Left lung (tissue), 10 donors: ENCODE results near the gene CELA3A. TPM values are rescaled to one million over a fixed set of nuclear protein-coding genes. Genes with fewer than 3 reads are reported as not detected.

Experiments
- ATAC-seq: fragments of 200-7000 bp; cut with Tn5 transposase; one replicate; pipeline ENCODE4 v1.9.1; 2020; ENCODE audit warnings: moderate library complexity
- DNase-seq, 4 donors: peaks; one replicate each; pipeline ENCODE4 v3.0.0-alpha.2; 2013 to 2020
- H3K27ac ChIP-seq, 2 donors: fragments of 200-600 bp; sonication (generic) in 1 of 2; one replicate each; pipeline versions ENCODE4 v1.5.0 to v1.8.0; 2020 to 2021
- H3K27me3 ChIP-seq, 2 donors: fragments of 200-600 bp; sonication (generic) in 1 of 2; one replicate each; pipeline versions ENCODE4 v1.5.0 to v1.8.0; 2020 to 2021
- H3K36me3 ChIP-seq, 2 donors: fragments of 200-600 bp; sonication (generic) in 1 of 2; one replicate each; pipeline versions ENCODE4 v1.5.0 to v1.8.0; 2020 to 2021
- H3K4me1 ChIP-seq, 2 donors: fragments of 200-600 bp; one replicate each; pipeline ENCODE4 v1.8.0; 2021
- H3K4me3 ChIP-seq, 2 donors: fragments of 200-600 bp; sonication (generic) in 1 of 2; one replicate each; pipeline versions ENCODE4 v1.5.0 to v1.8.0; 2020 to 2021; ENCODE audit warnings: mild to moderate bottlenecking in 1 of 2
- H3K9me3 ChIP-seq, 2 donors: fragments of 200-600 bp; sonication (generic) in 1 of 2; one replicate each; pipeline versions ENCODE4 v1.5.0 to v1.8.0; 2020 to 2021
- intact Hi-C, 2 donors: fragments of 100-400 bp; cut with DNase I; formaldehyde crosslinking; loops; one replicate each; pipeline versions ENCODE4 v1.11.2 to v1.14.2; 2022
- polyA plus RNA-seq, 6 donors: library from polyadenylated mRNA; unstranded; fragments of 120-200 nt; gene quantifications; one replicate each; pipeline ENCODE4 v1.2.1, GENCODE V29; 2013; ENCODE audit not compliant: insufficient read length in 6 of 6
- total RNA-seq, 2 donors: library from RNA; stranded (reverse); fragmentation: NEBNext Ultra II Directional; extraction: Animal tissue kit (Norgen Biotek cat#: 25700); gene quantifications; one replicate each; pipeline ENCODE4 v1.2.1, GENCODE V29; 2021
- TF ChIP-seq, protein P1 (sequence below), 2 donors: fragments of 200-600 bp; sonication (generic) in 1 of 2; IDR thresholded peaks; one replicate each; pipeline versions ENCODE4 v1.5.0 to v1.8.0; 2021; ENCODE audit warnings: antibody characterized with exemption in 2 of 2
- donor health status: DM: no; HTN: yes; CAD: no.
- donor health status: DM: no; HTN: no; CAD: no.

The CELA3A gene
- total and polyA plus RNA-seq, 8 donors = not detected

DNA sequence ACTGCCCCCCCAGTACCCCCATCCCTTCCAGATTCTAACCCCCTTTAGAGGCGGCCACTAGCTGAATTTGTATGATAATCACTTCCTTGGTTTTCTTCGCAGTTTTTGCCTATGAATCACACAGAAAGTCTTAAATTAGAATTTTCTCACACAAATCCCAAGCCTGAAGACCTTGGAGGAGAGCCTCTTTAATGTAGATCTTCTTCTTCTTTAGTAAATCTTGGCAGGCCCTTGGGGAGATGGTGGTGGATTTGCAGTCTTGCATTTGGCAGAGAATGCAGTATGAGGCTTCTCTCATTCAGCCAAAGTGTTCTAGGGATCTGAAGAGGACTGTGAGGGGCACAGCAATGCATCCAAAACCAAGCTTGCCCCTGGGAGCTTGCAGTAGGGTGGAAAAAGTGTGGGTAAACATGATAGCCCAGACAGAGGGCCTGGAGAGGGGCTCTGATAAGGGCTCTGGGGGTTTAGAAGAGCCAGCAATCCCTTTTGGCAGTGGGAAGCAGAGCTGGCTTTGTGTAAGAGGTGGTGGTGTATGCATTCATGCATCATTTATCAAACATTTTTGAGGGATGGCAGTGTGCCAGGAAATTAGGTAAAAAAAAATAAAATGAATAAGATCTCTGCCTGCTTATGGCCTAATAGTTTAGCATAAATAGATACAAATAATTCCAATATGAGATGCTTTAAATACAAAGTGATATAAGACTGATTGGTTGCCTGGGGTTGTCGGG lies 43.4 kb downstream of the CELA3A start:
- Histone ChIP-seq H3K9me3 (no peaks in the 10 kb centered on the region), H3K4me1 (peaks cover 4 to 20% of the 10 kb centered on the region in 2 donors), H3K27ac (no peak overlapping the region), H3K27me3 (no peaks in the 10 kb centered on the region), H3K4me3 (no peak overlapping the region), H3K36me3 (no peaks in the 10 kb centered on the region)
- no peak for ATAC-seq
- TF ChIP-seq, protein P1, sequence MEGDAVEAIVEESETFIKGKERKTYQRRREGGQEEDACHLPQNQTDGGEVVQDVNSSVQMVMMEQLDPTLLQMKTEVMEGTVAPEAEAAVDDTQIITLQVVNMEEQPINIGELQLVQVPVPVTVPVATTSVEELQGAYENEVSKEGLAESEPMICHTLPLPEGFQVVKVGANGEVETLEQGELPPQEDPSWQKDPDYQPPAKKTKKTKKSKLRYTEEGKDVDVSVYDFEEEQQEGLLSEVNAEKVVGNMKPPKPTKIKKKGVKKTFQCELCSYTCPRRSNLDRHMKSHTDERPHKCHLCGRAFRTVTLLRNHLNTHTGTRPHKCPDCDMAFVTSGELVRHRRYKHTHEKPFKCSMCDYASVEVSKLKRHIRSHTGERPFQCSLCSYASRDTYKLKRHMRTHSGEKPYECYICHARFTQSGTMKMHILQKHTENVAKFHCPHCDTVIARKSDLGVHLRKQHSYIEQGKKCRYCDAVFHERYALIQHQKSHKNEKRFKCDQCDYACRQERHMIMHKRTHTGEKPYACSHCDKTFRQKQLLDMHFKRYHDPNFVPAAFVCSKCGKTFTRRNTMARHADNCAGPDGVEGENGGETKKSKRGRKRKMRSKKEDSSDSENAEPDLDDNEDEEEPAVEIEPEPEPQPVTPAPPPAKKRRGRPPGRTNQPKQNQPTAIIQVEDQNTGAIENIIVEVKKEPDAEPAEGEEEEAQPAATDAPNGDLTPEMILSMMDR (IDR thresholded peaks at IDR 0.05) = no peak
- intact Hi-C loops = no loop called here
- no peak for DNase-seq

DNA sequence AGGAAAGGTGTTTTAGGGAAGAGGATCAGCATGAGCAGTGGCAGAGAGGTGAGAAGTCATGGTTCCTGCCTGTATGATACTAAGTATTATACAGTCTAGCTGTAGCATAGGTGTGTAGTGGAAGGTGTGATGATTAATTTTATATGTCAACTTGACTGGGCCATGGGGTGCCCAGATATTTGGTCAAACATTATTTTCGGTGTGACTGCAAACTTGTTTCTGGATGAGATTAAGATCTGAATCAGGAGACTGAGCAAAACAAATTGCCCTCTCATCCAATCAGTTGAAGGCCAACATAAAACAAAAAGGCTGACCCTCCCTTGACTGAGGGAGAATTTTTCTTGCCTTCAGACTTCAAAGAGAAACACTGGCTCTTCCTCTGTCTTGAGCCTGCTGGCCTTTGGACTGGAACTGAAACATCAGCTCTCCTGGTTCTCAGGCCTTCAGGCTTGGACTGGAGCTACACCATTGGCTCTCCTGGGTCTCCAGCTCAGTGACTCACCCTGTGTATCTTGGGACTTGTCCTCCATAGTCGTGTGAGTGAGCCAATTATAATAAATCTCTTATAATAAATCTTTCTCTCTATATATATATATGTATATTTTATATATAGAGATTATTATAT lies 44.3 kb downstream of the CELA3A start:
- no peaks in the 10 kb centered on the region for H3K9me3 ChIP-seq
- intact Hi-C loops = no loop called here
- TF ChIP-seq, protein P1 (IDR thresholded peaks at IDR 0.05) = no peak
- no peak overlapping the region for H3K4me3 ChIP-seq
- DNase-seq (peak in 1 of 4 donors; percentile 14), ATAC-seq (no peak)
- no peak overlapping the region for H3K27ac ChIP-seq
- H3K36me3 ChIP-seq = no peaks in the 10 kb centered on the region
- H3K4me1 ChIP-seq = peaks cover 0 to 12% of the 10 kb centered on the region in 2 donors
- no peaks in the 10 kb centered on the region for H3K27me3 ChIP-seq

DNA sequence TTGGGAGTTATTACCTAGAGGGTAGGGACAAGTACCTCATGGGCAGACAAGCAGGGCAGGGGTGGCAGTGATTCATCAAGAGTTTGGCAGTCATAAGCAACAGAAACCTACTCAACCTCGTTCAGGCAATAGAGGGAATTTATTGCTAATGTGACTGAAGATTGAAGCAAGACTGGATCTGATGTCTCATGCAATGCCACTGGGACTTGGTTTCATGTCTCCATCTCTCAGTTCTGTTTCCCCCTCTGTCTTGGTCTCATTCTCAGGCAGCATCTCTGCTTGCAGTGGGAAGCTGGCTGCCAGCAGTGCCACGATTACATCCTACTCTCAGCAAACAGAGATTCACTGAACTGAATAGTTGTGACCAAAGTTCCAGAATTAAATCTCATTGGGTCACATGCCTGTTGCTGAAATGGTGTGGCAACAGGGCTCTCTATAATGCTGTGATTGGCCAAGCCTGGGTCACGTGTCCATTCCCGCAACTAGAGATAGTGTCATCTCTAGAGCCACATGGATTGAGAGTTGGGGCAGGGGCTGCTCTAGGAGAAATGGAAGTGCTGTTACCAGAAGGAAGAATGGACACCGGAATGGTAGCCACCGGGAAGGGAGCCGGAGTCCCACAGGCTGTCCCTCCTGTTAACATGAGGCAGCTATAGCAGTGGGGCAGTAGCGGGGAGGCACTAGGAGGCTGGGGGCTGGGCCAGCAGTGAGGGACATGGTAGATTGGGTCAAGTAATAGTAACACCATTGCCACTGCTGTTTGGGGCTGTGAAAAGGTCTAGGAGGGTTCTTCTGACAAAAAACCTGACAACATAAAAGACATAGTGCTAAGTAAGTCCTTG lies 47.1 kb downstream of the CELA3A start:
- Histone ChIP-seq H3K27me3 (no peaks in the 10 kb centered on the region), H3K4me1 (peaks cover 0 to 15% of the 10 kb centered on the region in 2 donors), H3K36me3 (no peaks in the 10 kb centered on the region), H3K27ac (no peak overlapping the region), H3K9me3 (no peaks in the 10 kb centered on the region), H3K4me3 (no peak overlapping the region)
- TF ChIP-seq, protein P1 (IDR thresholded peaks at IDR 0.05) = no peak
- peak in 1 of 4 donors; percentile 33 for DNase-seq
- ATAC-seq = no peak
- intact Hi-C loops = no loop called here

DNA sequence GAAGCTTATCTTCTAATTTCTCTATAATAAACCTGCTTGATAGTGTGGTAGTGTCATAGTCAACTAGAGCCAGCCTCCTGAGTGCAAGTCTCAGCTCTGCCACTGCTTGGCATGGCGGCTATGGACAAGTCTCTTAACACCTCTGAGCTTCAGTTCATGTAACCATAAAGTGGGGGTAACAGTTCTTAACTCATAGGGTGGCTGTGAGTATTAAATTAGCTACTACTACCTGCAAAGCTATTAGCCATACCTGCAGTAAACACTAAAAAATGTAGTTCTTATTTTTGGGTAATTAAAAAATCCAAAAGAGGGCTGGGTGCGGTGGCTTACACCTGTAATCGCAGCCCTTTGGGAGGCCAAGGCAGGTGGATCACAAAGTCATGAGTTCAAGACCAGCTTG lies 48.9 kb downstream of the CELA3A start:
- no peak overlapping the region for H3K4me3 ChIP-seq
- H3K27me3 ChIP-seq = no peaks in the 10 kb centered on the region
- H3K27ac ChIP-seq = no peak overlapping the region
- peaks cover 11 to 27% of the 10 kb centered on the region in 2 donors for H3K4me1 ChIP-seq
- no peak for DNase-seq
- no peaks in the 10 kb centered on the region for H3K9me3 ChIP-seq
- no peaks in the 10 kb centered on the region for H3K36me3 ChIP-seq
- intact Hi-C loops = no loop called here
- TF ChIP-seq, protein P1 (IDR thresholded peaks at IDR 0.05) = no peak
- ATAC-seq = no peak
